Caco-2 (cell line): ENCODE measurements around the gene DENND1B. TPM values are rescaled to one million over a fixed set of nuclear protein-coding genes. Genes with fewer than 3 reads are reported as not detected.

ENCODE experiments used
- BruUV-seq: library from RNA; stranded (reverse); fragments of 400-500 nt; replicated peaks from 2 replicates; lab custom pipeline; 2021; lab: Mats Ljungman, UMichigan
- CTCF ChIA-PET: fragments of 300-600 bp; sonication (Branson Sonifier 250); formaldehyde crosslinking; loops from one replicate; lab custom pipeline; 2022; ENCODE audit warnings: antibody characterized with exemption; lab: Charles Lee
- POLR2A ChIA-PET: fragments of 300-600 bp; sonication (Branson Sonifier 250); formaldehyde crosslinking; loops from one replicate; lab custom pipeline; 2022; ENCODE audit warnings: antibody characterized with exemption; lab: Charles Lee
- DNase-seq, 2 experiments: peaks; one replicate each; pipeline versions ENCODE4 v3.0.0 to v3.0.0-alpha.2; 2020 to 2022
- H3K27me3 ChIP-seq: replicated peaks from 2 replicates; pipeline ENCODE4 v1.6.0; 2011; ENCODE audit warnings: low read length; ENCODE audit not compliant: control insufficient read depth, insufficient read depth
- H3K36me3 ChIP-seq: 2 replicates; pipeline ENCODE4 v1.5.1; 2011; ENCODE audit warnings: low read length; ENCODE audit not compliant: control insufficient read depth, insufficient read depth
- H3K4me1 ChIP-seq: fragments of 250-450 bp; sonication (Bioruptor Pico); 2 replicates; pipeline ENCODE4 v1.5.1; 2020; ENCODE audit warnings: mild to moderate bottlenecking
- H3K4me3 ChIP-seq: 2 replicates; pipeline ENCODE4 v1.5.1; 2011; ENCODE audit warnings: low read depth, mild to moderate bottlenecking, control low read depth, low read length
- H3K9me3 ChIP-seq: fragments of 250-450 bp; sonication (Bioruptor Pico); 2 replicates; pipeline ENCODE4 v1.5.1; 2020; ENCODE audit warnings: mild to moderate bottlenecking, moderate library complexity
- H3K27ac Mint-ChIP-seq: one replicate; pipeline ENCODE4 v1.8.0; 2022; ENCODE audit warnings: mixed read lengths; ENCODE audit not compliant: unreplicated experiment
- H3K27me3 Mint-ChIP-seq: one replicate; pipeline ENCODE4 v1.8.0; 2022; ENCODE audit warnings: mixed read lengths; ENCODE audit not compliant: insufficient read depth, unreplicated experiment
- H3K36me3 Mint-ChIP-seq: one replicate; pipeline ENCODE4 v1.8.0; 2022; ENCODE audit warnings: mild to moderate bottlenecking, mixed read lengths; ENCODE audit not compliant: insufficient read depth, unreplicated experiment
- H3K4me1 Mint-ChIP-seq: one replicate; pipeline ENCODE4 v1.8.0; 2022; ENCODE audit warnings: low read depth, mixed read lengths; ENCODE audit not compliant: unreplicated experiment
- H3K4me3 Mint-ChIP-seq: one replicate; pipeline ENCODE4 v1.8.0; 2022; ENCODE audit warnings: mild to moderate bottlenecking, moderate library complexity, mixed read lengths; ENCODE audit not compliant: unreplicated experiment
- H3K9me3 Mint-ChIP-seq: one replicate; pipeline ENCODE4 v1.8.0; 2022; ENCODE audit warnings: mixed read lengths; ENCODE audit not compliant: unreplicated experiment
- CTCF ChIP-seq, 2 experiments: fragments of 200-600 bp in 1 of 2; IDR thresholded peaks; 1 replicate in 1 of 2; 2 replicates in 1 of 2; pipeline versions ENCODE4 v1.5.1 to v1.8.0; 2011 to 2022; ENCODE audit warnings: antibody characterized with exemption in 1 of 2, control low read depth in 1 of 2, inconsistent platforms in 1 of 2, low read depth in 1 of 2, low read length in 1 of 2, mild to moderate bottlenecking in 1 of 2, moderate library complexity in 1 of 2; ENCODE audit not compliant: insufficient read depth in 1 of 2, severe bottlenecking in 1 of 2, unreplicated experiment in 1 of 2
- intact Hi-C: fragments of 100-400 bp; cut with micrococcal nuclease; formaldehyde crosslinking; loops from one replicate; pipeline ENCODE4 v1.10.0; 2022; ENCODE audit not compliant: unreplicated experiment
- total RNA-seq: library from RNA; stranded (reverse); gene quantifications from 2 replicates; pipeline ENCODE4 v1.2.3, GENCODE V29; 2022

The DENND1B gene
- total RNA-seq, 1 experiment from 2014 or later, result 9.6 TPM

- Mint-ChIP-seq H3K4me1 (peaks cover 7% of the 10 kb centered on the region), H3K27ac (no peak overlapping the region), H3K9me3 (no peaks in the 10 kb centered on the region), H3K27me3 (no peaks in the 10 kb centered on the region), H3K4me3 (no peak overlapping the region), H3K36me3 (no peaks in the 10 kb centered on the region)
- no peak for TF ChIP-seq CTCF (IDR thresholded peaks at IDR 0.05; ENCODE audit: insufficient read depth in 1 of 2, low read depth in 1 of 2, low read length in 1 of 2, severe bottlenecking in 1 of 2, unreplicated experiment in 1 of 2)
- BruUV-seq, result no TSS peak
- 0 out of 2 replicates have a peak, but pooled peaks cover 2% of the 10 kb centered on the region for H3K4me1 ChIP-seq
- H3K4me3 ChIP-seq, result no peak overlapping the region
- no peaks in the 10 kb centered on the region for H3K27me3 ChIP-seq
- CTCF ChIA-PET, result no interaction called here
- no peaks in the 10 kb centered on the region for H3K9me3 ChIP-seq
- intact Hi-C loops, result no loop called here
- POLR2A ChIA-PET, result no interaction called here
- no peaks in the 10 kb centered on the region for H3K36me3 ChIP-seq
- no peak for DNase-seq
Observed at GRCh38 chr1:197768014-197768805, 7.1 kb downstream of the DENND1B start.

GRCh38 chr1:197763769-197764168 is 11.5 kb downstream of the DENND1B start:
- Histone ChIP-seq H3K4me1 (no peaks in the 10 kb centered on the region), H3K36me3 (no peaks in the 10 kb centered on the region), H3K27me3 (no peaks in the 10 kb centered on the region), H3K9me3 (no peaks in the 10 kb centered on the region), H3K4me3 (no peak overlapping the region)
- no peak for TF ChIP-seq CTCF (IDR thresholded peaks at IDR 0.05; ENCODE audit: insufficient read depth in 1 of 2, low read depth in 1 of 2, low read length in 1 of 2, severe bottlenecking in 1 of 2, unreplicated experiment in 1 of 2)
- ChIA-PET CTCF (no interaction called here), POLR2A (no interaction called here)
- Mint-ChIP-seq H3K36me3 (no peaks in the 10 kb centered on the region), H3K9me3 (no peaks in the 10 kb centered on the region), H3K27me3 (no peaks in the 10 kb centered on the region), H3K4me1 (peaks cover 7% of the 10 kb centered on the region), H3K27ac (no peak overlapping the region), H3K4me3 (no peak overlapping the region)
- intact Hi-C loops, result no loop called here
- no peak for DNase-seq
- no TSS peak for BruUV-seq

DNA sequence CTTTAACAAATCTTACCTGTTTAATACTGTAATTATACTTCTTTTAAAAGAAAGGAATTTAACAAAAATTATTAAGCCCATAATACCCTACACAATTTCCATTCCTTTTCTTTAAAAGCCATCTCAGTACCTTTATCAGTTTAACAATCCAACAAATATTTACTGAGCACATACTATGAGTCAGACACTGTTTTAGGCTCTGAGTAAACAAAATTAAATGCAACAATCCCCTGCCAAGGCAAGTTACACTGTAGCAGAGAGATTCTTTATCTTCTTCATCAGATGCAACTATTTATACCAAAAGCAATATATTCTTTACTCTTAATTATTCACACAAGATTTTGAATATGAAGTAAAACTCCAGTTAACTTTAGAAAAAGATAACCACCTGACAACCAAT is 12.0 kb downstream of the DENND1B start:
- Histone ChIP-seq H3K9me3 (no peaks in the 10 kb centered on the region), H3K27me3 (no peaks in the 10 kb centered on the region), H3K4me1 (no peaks in the 10 kb centered on the region), H3K36me3 (no peaks in the 10 kb centered on the region), H3K4me3 (no peak overlapping the region)
- Mint-ChIP-seq H3K9me3 (no peaks in the 10 kb centered on the region), H3K4me1 (peaks cover 7% of the 10 kb centered on the region), H3K27me3 (no peaks in the 10 kb centered on the region), H3K4me3 (no peak overlapping the region), H3K27ac (no peak overlapping the region), H3K36me3 (no peaks in the 10 kb centered on the region)
- TF ChIP-seq CTCF (IDR thresholded peaks at IDR 0.05; ENCODE audit: insufficient read depth in 1 of 2, low read depth in 1 of 2, low read length in 1 of 2, severe bottlenecking in 1 of 2, unreplicated experiment in 1 of 2), result no peak
- intact Hi-C loops, result no loop called here
- no peak for DNase-seq
- POLR2A ChIA-PET, result no interaction called here
- BruUV-seq, result no TSS peak
- CTCF ChIA-PET, result no interaction called here
